Measurements from ENCODE around the gene NEK1.

The NEK1 gene

DNA sequence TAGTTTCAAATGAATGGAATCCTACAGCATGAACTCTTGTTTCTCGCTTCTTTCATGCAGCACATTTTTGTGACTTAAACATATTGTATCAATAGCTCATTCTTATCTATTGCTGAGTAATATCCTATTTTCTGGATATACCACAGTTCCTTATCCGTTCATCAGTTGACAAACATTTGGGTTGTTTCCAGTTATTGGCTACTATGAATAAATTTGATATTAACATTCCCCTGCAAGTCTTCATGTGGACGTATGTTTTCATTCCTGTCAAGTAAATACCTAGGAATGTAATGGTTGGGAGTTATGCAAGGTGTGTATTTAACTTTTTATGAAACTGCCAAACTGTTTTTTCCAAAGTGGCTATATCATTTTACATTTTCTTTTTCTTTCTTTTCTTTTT lies 227.6 kb downstream of the NEK1 start:
- TF ChIP-seq POLR2AphosphoS5 (IDR thresholded peaks at IDR 0.05; ENCODE audit: low read depth, low read length) = no peak
- TF ChIP-seq SIN3A (IDR thresholded peaks at IDR 0.05; ENCODE audit: borderline replicate concordance, insufficient read depth, low read length) = no peak
- TF ChIP-seq REST (IDR thresholded peaks at IDR 0.05; ENCODE audit: insufficient read depth in 1 of 2, low read depth in 2 of 2, low read length in 2 of 2) = no peak
- no peak for TF ChIP-seq TAF1 (IDR thresholded peaks at IDR 0.05; ENCODE audit: borderline replicate concordance, insufficient read depth, low read length)
- no peak for TF ChIP-seq FOXP2 (optimal IDR thresholded peaks at IDR 0.05; ENCODE audit: borderline replicate concordance, extremely low read depth, extremely low read length, insufficient read depth)

- TF ChIP-seq REST (IDR thresholded peaks at IDR 0.05; ENCODE audit: insufficient read depth in 1 of 2, low read depth in 2 of 2, low read length in 2 of 2) = no peak
These were observed 228.7 kb downstream of the NEK1 start for GRCh38 chr4:169383724-169384123.

GRCh38 chr4:169379688-169380087 lies 232.7 kb downstream of the NEK1 start:
- TF ChIP-seq REST (IDR thresholded peaks at IDR 0.05; ENCODE audit: insufficient read depth in 1 of 2, low read depth in 2 of 2, low read length in 2 of 2) (no peak), POLR2AphosphoS5 (IDR thresholded peaks at IDR 0.05; ENCODE audit: low read depth, low read length) (no peak), TAF1 (IDR thresholded peaks at IDR 0.05; ENCODE audit: borderline replicate concordance, insufficient read depth, low read length) (no peak), FOXP2 (optimal IDR thresholded peaks at IDR 0.05; ENCODE audit: borderline replicate concordance, extremely low read depth, extremely low read length, insufficient read depth) (no peak), SIN3A (IDR thresholded peaks at IDR 0.05; ENCODE audit: borderline replicate concordance, insufficient read depth, low read length) (no peak)

GRCh38 chr4:169377367-169377766 lies 235.0 kb downstream of the NEK1 start:
- no peak for TF ChIP-seq SIN3A (IDR thresholded peaks at IDR 0.05; ENCODE audit: borderline replicate concordance, insufficient read depth, low read length)
- no peak for TF ChIP-seq TAF1 (IDR thresholded peaks at IDR 0.05; ENCODE audit: borderline replicate concordance, insufficient read depth, low read length)
- TF ChIP-seq POLR2AphosphoS5 (IDR thresholded peaks at IDR 0.05; ENCODE audit: low read depth, low read length) = no peak
- TF ChIP-seq REST (IDR thresholded peaks at IDR 0.05; ENCODE audit: insufficient read depth in 1 of 2, low read depth in 2 of 2, low read length in 2 of 2) = no peak
- no peak for TF ChIP-seq FOXP2 (optimal IDR thresholded peaks at IDR 0.05; ENCODE audit: borderline replicate concordance, extremely low read depth, extremely low read length, insufficient read depth)

DNA sequence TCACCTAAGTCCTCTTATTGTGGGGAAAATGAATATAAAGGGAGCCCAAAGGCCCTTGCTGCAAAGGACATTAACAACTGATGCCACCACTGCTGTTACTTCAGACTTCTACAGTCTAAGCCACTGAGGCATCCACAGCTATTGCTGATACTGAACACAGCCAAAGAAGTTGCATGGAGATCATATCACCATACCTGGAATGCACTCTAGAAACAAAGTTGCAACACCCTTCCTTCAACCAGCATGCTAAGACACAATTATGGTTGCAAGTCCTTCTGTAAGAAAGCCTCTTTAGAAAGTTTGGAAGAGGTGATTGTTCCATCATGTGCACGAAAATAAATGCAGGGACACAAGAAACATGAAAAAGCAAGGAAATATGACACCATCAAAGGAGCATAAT lies 236.0 kb downstream of the NEK1 start:
- TF ChIP-seq SIN3A (IDR thresholded peaks at IDR 0.05; ENCODE audit: borderline replicate concordance, insufficient read depth, low read length) = no peak
- TF ChIP-seq REST (IDR thresholded peaks at IDR 0.05; ENCODE audit: insufficient read depth in 1 of 2, low read depth in 2 of 2, low read length in 2 of 2) = no peak
- no peak for TF ChIP-seq FOXP2 (optimal IDR thresholded peaks at IDR 0.05; ENCODE audit: borderline replicate concordance, extremely low read depth, extremely low read length, insufficient read depth)
- no peak for TF ChIP-seq TAF1 (IDR thresholded peaks at IDR 0.05; ENCODE audit: borderline replicate concordance, insufficient read depth, low read length)
- no peak for TF ChIP-seq POLR2AphosphoS5 (IDR thresholded peaks at IDR 0.05; ENCODE audit: low read depth, low read length)

All from PFSK-1 (cell line).